HG02798 (cell line): ENCODE data around the gene POLR2I.

Experiments used
- ATAC-seq: cut with Tn5 transposase; IDR thresholded peaks from one replicate; pipeline ENCODE4 v1.9.1; 2021; ENCODE audit warnings: mild to moderate bottlenecking; ENCODE audit not compliant: unreplicated experiment, poor library complexity

POLR2I gene

DNA sequence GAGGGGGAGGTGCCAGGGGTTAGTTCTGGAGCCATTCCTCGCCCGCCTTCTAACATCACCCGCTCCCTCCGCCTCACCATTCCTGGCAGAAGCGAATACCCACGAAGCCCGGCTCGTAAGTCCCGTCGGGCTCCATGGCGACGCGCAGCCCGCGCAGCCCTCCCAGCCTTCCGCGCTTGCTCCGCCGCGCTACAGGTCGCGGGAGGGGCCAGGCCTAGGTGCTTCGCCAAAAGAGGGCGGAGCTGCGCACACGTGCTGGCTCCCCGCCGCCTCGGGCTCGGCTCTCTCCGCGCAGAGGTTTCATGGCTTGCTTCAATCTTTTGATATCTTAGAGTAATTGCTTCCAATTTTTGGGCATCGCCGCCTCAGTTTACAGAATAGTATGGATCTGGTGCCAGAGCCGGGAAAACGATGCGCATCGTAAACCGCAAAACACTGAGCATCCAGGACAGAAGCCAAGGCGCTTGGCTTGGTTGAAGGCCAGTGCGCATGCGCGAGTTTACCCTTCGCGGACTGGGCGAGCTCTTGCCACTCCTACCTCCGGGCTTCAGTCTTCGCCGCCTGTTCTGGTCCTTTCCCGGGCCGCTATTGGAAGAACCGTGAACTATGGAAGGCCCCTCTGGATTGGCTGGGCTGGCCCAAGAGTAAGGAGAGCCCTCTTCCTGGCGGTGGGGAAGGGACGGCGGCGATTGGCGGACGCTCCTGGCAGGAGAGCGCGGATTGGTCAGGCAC is at the start of gene POLR2I:
POLR2I (minus strand) TSS at position 155 of the 732 bp plus-strand sequence; CDS start at position 136, 19 bp downstream.
- ATAC-seq: peak; percentile 85

DNA sequence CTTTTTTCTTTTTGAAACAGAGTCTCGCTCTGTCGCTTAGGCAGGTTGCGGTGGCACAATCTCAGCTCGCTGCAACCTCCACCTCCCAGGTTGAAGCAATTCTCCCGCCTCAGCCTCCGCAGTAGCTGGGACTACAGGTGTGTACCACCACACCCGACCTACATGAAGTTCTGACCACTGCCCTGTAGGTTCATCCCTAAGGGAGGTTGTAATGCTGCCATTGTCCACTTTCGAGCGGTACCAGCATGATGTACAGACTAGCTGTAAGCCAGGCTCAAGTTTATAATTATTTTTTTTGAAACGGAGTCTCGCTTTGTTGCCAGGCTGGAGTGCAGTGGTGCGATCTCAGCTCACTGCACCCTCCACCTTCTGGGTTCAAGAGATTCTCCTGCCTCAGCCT is 49.1 kb upstream of the POLR2I start:
- no peak for ATAC-seq

DNA sequence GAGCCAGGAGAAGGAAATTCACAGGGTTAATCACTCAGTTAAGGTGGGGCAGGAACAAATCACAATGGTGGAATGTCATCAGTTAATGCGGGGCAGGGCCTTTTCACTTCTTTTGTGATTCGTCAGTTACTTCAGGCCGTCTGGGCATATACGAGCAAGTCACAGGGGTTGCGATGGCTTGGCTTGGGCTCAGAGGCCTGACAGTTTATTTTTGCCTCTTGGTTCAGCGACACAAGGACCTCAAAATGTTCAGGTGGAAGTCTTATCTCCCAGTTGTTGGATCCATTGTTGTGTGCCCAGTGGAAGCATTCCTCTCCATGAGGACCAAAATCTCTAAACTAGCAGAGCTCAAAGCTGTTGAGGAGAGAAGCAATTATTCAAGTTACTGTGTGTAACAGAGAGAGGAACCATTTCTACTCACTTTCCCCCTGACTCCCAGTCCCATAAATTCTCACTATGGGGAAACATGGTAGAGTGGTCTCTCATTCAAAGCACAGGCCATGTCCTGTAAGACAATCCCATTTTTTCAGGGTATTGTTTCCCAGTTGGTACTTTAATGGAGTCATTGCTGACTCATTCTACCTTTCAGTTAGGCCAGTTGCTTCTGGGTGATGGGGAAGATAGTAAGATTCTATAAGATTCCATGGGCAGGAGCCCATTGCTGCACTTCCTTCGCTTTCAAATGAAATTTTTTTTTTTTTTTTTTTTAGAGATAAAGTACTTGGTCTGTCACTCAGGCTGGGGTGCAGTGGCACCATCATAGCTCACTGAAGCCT is 46.3 kb upstream of the POLR2I start:
- no peak for ATAC-seq

DNA sequence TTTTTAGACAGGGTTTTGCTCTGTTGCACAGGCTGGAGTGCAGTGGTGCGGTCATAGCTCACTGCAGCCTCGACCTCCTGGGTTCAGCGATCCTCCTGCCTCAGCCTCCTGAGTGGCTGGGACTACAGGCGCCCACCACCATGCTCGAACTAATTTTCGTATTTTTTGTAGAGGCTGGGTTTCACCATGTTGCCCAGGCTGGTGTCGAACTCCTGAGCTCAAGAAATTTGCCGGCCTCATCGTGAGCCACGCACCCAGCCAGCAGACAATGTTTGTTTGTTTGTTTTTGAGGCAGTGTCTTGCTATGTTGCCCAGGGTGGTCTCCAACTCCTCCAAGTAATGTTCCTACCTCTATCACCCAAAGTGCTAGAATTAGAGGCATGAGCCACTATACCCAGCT is 38.5 kb upstream of the POLR2I start:
- no peak for ATAC-seq

DNA sequence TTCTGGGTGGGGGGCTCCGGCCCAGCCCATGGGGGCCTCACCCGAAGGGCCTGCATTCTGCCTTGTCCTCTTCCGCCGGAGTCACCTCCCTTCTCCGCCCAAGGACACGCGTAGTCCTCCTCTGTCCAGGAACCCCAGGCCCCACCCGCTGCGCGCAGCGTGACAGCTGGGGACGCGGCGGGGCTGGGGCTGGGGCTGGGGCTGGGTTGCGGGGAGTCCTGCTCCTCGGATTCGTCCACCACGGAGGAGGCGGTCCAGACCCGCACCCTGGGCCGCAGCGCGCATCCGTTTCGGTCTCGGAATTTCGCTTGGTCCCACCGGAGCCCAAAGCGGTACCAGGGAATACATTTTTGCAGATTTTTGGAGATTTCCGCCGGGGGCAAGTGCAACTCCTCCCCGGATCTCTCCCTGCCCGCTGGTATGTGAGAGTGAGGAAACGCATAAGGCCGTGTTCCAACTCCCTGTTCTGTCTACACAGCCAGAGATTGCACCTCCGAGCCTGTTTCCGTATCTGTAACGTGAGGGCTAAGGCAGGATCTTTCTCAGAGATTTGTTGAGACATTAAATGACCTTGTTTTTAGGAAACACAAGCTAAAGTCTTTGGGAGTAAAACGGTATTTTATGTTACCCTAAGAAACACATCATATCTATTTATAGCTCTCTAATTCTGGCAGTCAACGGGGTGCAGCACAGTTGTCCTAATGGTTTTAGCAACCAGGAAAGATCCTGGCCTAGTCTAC is 37.8 kb upstream of the POLR2I start, which contains the start of gene COX7A1:
COX7A1 (minus strand) TSS at position 96 of the 740 bp plus-strand sequence; CDS start at position 56, 40 bp downstream.
- ATAC-seq: no peak

DNA sequence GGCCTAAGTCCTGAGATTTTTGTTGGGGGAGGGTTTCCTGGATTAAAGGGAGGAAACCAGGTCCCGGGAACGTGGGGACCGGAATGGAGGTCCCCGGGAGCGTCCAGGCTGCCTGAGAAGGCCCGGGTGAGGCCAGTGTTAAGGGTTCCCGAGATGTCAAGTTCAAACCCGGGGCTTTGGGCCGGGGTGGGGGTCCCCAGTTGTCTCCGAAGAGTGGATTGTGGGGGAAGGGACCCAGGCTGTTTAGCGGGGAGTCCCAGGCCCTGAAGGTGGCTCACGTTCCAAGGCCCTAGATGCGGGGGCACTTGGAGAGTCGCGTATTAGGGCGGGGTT is 37.3 kb upstream of the POLR2I start:
- no peak for ATAC-seq

DNA sequence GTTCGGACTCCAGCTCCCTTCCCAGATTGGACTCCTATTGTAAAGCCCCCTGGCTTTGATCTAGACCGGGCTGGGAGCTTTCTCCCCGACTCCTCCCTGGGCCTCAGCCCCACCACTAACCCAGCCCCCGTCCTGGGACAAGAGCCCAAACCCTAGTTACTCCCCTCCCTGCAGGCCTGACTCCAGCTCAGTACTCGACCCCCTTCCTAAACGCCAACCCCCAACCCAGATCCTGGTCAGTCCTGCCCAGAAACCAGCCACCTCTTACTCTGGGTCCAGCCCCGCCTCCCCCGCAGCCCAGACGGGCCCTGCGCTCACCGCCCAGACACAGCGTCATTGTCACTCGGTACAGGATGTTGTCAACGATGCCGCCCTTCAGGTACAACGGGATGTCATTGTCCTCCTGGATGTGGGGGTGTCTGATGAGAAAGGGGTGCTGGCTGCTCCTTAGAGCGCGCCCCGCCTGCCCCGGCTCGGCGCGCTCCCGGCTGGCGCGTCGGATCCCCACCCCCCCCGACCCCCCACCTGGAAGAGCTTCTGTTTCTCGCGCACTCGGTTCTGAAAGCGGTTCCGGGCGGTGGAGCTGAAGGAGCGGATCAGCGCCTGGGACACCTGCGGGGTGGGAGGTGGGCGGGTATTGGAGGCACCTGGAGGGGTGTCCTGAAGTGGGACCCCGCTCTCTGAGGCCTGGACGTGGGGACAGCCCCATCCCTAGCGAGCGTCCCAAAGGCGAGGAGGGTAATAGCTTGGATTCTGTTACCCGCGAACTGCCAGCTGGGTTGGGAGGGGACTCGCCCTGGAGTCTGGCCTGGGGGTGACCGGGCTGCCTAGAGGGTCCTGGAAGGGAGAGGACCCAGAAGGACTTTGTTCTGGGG is 36.7 kb upstream of the POLR2I start:
- ATAC-seq: no peak

DNA sequence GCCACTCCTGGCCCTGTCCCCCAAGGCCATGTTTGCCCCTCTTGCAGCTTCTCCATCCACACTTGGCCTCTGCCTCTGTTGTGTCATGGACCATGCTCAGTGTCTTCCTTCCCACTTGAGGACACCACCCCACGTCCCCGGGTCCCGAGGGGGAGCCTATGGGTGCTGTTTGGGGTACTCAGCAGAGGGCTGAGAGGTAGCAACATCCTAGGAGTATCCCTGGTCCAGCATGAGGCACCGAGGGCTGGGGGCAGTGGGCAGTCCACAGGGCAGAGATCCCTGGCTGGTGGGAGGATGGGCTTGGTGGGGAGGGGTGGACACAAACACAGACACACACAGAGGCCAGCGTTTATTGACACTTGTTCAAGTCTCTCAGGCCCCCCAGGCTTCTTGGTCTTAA is 35.9 kb upstream of the POLR2I start:
- no peak for ATAC-seq

DNA sequence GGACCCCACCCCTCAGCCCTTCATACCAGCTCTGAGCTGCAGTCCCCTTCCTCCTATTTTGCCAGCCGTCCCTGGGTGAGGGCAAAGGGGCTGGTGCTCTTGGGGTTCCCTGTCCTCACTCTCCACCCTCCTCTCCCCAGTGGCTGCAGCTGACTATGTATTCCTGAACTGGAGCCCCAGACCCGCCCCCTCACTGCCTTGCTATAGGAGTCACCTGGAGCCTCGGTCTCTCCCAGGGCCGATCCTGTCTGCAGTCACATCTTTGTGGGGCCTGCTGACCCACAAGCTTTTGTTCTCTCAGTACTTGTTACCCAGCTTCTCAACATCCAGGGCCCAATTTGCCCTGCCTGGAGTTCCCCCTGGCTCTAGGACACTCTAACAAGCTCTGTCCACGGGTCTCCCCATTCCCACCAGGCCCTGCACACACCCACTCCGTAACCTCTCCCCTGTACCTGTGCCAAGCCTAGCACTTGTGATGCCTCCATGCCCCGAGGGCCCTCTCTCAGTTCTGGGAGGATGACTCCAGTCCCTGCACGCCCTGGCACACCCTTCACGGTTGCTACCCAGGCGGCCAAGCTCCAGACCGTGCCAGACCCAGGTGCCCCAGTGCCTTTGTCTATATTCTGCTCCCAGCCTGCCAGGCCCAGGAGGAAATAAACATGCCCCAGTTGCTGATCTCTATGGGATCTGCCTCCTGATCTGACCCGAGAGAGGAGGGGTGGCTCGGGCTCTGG is 35.2 kb upstream of the POLR2I start:
- no peak for ATAC-seq

DNA sequence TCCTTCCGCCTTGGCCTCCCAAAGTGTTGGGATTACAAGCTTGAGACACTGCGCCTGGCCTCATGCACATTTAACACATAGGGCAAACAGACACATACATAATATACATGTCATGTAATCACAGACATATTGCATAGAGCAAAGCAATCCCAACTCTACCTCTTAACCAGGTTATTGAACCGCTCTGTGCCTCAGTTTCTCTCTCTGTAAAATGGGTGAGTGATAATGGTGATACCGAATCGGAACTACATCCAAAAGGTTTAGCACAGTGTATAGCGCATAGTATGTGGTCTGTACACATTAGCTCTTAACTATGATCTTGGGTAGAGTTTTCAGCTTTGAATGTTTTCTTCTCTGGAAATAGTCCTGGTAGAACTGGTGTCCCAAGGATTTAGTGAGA is 29.9 kb upstream of the POLR2I start:
- no peak for ATAC-seq

DNA sequence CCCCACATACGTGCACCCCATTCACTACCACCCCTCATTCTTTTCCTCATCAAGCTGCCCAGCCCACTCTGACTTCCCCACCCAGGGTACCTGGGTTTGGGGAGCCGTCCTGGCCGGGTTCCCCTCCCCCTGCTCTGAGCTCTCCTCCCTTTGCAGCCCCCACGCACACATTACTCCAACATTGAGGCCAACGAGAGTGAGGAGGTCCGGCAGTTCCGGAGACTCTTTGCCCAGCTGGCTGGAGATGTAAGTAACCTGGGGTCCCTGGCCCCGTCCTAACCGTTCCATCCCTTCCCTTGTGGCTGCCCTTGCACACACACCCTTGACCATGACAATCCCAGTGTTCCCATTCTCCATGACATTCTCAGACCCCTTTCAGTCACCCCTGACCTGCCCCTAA is 27.8 kb upstream of the POLR2I start:
- no peak for ATAC-seq

DNA sequence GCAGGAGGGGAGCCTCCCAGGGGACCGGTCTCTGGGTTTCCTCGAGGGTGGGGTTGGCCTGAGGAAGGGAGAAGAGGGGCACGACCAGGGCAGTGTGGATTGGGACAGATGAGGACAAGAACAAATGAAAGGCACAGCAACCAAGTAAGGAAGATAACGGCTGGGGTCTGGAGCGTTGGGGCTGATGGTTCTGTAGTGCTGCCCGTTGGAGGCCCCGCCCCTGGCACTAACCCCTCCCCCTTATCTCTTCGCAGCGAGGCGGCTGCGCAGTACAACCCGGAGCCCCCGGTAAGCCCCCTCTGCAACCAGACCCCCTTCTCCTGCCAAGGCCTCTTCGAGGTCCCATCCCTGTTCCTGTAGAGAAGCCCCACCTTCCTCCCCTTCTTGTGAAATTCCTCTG is 27.4 kb upstream of the POLR2I start:
- no peak for ATAC-seq

DNA sequence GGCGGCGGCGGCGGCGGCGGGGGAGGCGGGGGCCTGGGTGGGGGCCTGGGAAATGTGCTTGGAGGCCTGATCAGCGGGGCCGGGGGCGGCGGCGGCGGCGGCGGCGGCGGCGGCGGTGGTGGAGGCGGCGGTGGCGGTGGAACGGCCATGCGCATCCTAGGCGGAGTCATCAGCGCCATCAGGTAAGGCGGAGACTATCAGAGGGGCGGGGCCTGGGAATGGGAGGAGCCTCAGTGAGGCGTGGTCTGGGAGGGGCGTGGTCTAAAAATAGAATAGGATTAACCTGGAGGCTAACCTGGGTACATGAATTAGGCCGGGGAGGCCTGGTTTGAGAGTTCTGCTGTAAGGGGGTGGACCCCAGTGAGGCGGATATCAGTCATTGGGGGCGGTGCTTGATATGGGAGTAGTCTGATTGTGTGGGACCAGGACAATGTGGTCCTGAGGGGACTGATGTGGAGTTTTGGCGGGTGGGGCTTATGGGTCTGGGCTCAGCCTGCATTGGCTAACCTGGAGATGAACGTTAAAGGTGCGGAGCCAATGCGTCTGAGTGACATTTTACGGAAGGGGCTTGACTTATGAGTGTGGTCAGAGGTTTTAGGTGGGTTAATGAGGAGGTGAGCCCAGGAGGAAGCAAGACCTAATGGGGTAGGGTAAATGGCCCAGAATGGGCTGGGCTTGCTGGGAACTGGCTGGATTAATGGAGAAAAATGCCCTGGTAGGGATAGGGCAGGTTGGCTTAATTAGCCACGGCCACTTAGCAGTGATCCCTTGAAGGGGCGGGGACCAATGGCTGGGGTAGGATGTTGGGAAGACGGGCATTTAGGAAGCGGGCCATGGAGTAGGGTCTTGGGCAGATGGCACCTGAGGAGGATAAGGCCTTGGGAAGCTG is 26.6 kb upstream of the POLR2I start:
- peak; percentile 49 for ATAC-seq

DNA sequence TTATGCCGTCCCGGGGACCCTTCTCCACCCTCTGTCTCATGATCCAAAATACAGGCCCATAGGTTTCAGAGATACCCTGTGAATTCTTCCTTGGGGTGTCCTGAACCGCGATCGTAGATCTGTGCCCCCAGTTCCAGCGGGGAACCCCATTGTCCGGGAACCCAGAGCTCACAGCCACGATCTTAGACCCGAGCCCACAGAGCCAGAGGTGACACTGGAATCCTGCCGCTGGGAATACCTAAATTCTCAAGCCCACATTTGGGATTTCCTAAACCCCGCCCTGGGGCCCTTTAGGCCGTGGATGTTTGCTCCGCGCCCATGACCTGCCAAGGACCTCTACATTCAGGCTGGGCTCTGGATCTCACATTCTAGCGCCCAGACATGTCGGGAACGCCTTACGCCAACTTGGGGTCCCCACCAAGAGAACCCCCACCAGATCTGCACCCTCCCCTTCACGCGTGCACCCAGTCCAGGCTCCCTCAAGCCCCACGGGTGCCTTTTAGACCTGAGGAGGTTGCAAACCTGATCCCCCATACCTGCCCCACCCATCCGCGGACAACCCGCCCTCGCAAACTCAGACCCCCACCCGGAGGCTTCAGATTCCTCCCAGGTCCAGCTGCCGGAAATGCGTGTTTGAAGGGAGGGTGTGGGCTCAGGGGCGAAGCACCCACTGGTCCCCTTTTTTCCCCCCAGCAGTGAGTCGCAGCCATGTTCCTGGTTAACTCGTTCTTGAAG is 25.8 kb upstream of the POLR2I start:
- ATAC-seq: no peak

DNA sequence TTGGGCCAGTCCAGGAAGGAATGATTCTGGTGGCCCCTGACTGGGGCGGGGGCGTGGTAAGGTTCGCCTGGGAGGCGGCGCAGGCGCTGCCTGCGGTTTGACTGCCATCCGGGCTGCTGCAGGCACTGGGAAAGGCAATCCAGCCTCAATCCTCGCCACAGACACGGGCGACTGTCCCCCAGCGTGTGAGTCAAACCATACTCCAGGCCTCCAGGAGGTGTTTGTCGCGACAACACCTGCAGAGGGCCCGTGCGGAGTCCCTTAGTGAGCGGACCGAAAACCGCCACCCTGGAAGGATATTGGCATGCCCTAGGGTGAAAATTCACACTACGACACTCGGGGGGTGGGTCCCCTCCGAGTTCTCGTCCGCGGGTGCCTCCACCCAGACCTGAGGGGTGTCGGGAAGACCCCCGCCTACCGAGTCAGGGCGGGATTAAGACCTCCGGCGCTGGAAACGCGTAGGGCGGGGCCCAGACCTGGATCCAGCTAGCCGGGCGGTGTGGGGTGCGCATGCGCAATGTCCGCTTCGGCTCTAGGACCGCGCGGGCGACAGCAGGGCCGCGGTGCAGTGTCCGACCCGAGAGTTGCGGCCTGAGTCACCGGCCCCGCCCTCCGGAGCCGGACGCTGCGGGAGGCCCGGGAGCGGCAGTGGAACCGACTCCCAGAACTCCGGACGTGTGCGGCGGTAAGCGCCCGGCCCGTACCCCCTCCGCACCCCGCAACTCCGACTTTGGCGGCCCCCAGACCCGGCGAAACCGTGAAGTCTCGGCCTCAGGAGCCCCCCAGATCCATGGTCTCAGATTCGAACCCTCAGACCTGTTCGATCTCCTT is 25.0 kb upstream of the POLR2I start, which contains the start of gene CAPNS1:
CAPNS1 (plus strand) TSS at position 594 of the 831 bp plus-strand sequence. CDS start 946 bp downstream, outside the sequence.
- peak; percentile 92 for ATAC-seq

DNA sequence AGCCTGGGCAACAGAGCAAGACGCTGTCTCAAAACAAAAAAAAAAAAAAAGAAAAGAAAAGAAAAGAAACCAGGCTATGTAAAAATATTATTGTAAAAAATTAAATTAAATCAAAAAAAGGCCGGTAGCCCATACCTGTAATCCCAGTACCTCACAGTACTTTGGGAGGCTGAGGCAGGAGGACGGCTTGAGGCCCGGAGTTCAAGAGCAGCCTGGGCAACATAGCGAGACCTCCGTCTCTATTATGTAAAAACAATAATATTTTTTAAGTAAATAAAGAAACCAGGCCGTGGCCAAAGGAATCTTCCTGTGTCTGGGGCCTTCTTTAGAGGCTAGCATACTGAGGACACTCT is 24.4 kb upstream of the POLR2I start:
- no peak for ATAC-seq
